Large intestine (tissue), 3 donors: ENCODE data around the gene CDK4. TPM values are rescaled to one million over a fixed set of nuclear protein-coding genes. Genes with fewer than 3 reads are reported as not detected.
A peak's percentile ranks its signal among the peaks of the same experiment; 100 is the strongest.

ENCODE experiments used
- DNase-seq, 2 donors: peaks; one replicate each; pipeline versions ENCODE4 v3.0.0 to v3.0.0-alpha.2; 2013
- H3K27ac ChIP-seq: one replicate; pipeline ENCODE4 v1.5.1; 2013; ENCODE audit warnings: low read length
- H3K27me3 ChIP-seq: 2 replicates; pipeline ENCODE4 v1.6.1; 2013; ENCODE audit warnings: low read length; ENCODE audit not compliant: control insufficient read depth, insufficient read depth
- H3K36me3 ChIP-seq: 2 replicates; pipeline ENCODE4 v1.6.1; 2013; ENCODE audit warnings: low read length; ENCODE audit not compliant: control insufficient read depth, insufficient read depth
- H3K4me1 ChIP-seq: one replicate; pipeline ENCODE4 v1.6.1; 2013; ENCODE audit warnings: low read length; ENCODE audit not compliant: control insufficient read depth, insufficient read depth
- H3K4me3 ChIP-seq: one replicate; pipeline ENCODE4 v1.5.1; 2013; ENCODE audit warnings: low read length
- H3K9me3 ChIP-seq: one replicate; pipeline ENCODE4 v1.6.1; 2013; ENCODE audit warnings: mild to moderate bottlenecking, low read depth, low read length, moderate library complexity; ENCODE audit not compliant: control insufficient read depth
- whole genome bisulfite sequencing: methylation state at CpG from one replicate; pipeline ENCODE4 v1.1.5; 2013; ENCODE audit warnings: low lambda C conversion rate; ENCODE audit not compliant: insufficient coverage; 5-methylcytosine and 5-hydroxymethylcytosine counted together
- polyA plus RNA-seq: library from polyadenylated mRNA; unstranded; fragments of 120-200 nt; gene quantifications from one replicate; pipeline ENCODE4 v1.2.1, GENCODE V29; 2013

Gene CDK4
- polyA plus RNA-seq, 1 donor, result 196 TPM

- DNase-seq, result no peak
- Histone ChIP-seq H3K27ac (no peak overlapping the region), H3K36me3 (no peaks in the 10 kb centered on the region), H3K4me1 (peaks cover 9% of the 10 kb centered on the region), H3K27me3 (peaks cover 98% of the 10 kb centered on the region), H3K9me3 (peaks cover 10% of the 10 kb centered on the region), H3K4me3 (no peak overlapping the region)
- WGBS, result no CpG with 5 or more reads among the region's 4 CpGs
These were observed 19.8 kb downstream of the CDK4 start for GRCh38 chr12:57732270-57732669.

GRCh38 chr12:57731411-57732080 lies 20.6 kb downstream of the CDK4 start:
- no peaks in the 10 kb centered on the region for H3K36me3 ChIP-seq
- no peak for DNase-seq
- no peak overlapping the region for H3K27ac ChIP-seq
- peaks cover 10% of the 10 kb centered on the region for H3K4me1 ChIP-seq
- WGBS, result no CpG with 5 or more reads among the region's 19 CpGs
- H3K4me3 ChIP-seq, result no peak overlapping the region
- peaks cover 13% of the 10 kb centered on the region for H3K9me3 ChIP-seq
- peaks cover 98% of the 10 kb centered on the region for H3K27me3 ChIP-seq

- Histone ChIP-seq H3K27ac (no peak overlapping the region), H3K36me3 (no peaks in the 10 kb centered on the region), H3K4me1 (peaks cover 10% of the 10 kb centered on the region), H3K27me3 (peaks cover 93% of the 10 kb centered on the region), H3K4me3 (no peak overlapping the region), H3K9me3 (peaks cover 13% of the 10 kb centered on the region)
- no peak for DNase-seq
- WGBS, result no CpG with 5 or more reads among the region's 13 CpGs
These were observed 21.6 kb downstream of the CDK4 start for GRCh38 chr12:57730336-57731067.

- H3K27ac ChIP-seq, result no peak overlapping the region
- H3K4me3 ChIP-seq, result no peak overlapping the region
- H3K4me1 ChIP-seq, result peaks cover 10% of the 10 kb centered on the region
- H3K27me3 ChIP-seq, result peaks cover 91% of the 10 kb centered on the region
- no peaks in the 10 kb centered on the region for H3K36me3 ChIP-seq
- 10% methylated on average over 2 of the region's 5 CpGs for WGBS
- no peak for DNase-seq
- H3K9me3 ChIP-seq, result peaks cover 13% of the 10 kb centered on the region
These were observed 22.7 kb downstream of the CDK4 start for GRCh38 chr12:57729321-57729844.

- Histone ChIP-seq H3K27me3 (peaks cover 78% of the 10 kb centered on the region), H3K4me1 (peaks cover 10% of the 10 kb centered on the region), H3K27ac (no peak overlapping the region), H3K36me3 (no peaks in the 10 kb centered on the region), H3K9me3 (peaks cover 13% of the 10 kb centered on the region), H3K4me3 (no peak overlapping the region)
- WGBS, result 78% methylated on average over 3 of the region's 21 CpGs
- DNase-seq, result no peak
These were observed 24.2 kb downstream of the CDK4 start for GRCh38 chr12:57727758-57728395.

GRCh38 chr12:57726884-57727757 lies 25.0 kb downstream of the CDK4 start:
- Histone ChIP-seq H3K9me3 (peaks cover 13% of the 10 kb centered on the region), H3K27ac (no peak overlapping the region), H3K27me3 (peaks cover 70% of the 10 kb centered on the region), H3K4me3 (peak overlapping the region; percentile 69), H3K36me3 (no peaks in the 10 kb centered on the region), H3K4me1 (peaks cover 10% of the 10 kb centered on the region)
- WGBS, result no CpG with 5 or more reads among the region's 76 CpGs
- DNase-seq, result no peak

- peaks cover 10% of the 10 kb centered on the region for H3K4me1 ChIP-seq
- no CpG with 5 or more reads among the region's 79 CpGs for WGBS
- H3K27me3 ChIP-seq, result peaks cover 62% of the 10 kb centered on the region
- peak overlapping the region; percentile 69 for H3K4me3 ChIP-seq
- peak; percentile 75 to 77 for DNase-seq
- H3K36me3 ChIP-seq, result peaks cover 3% of the 10 kb centered on the region
- H3K9me3 ChIP-seq, result peaks cover 13% of the 10 kb centered on the region
- no peak overlapping the region for H3K27ac ChIP-seq
These were observed 25.8 kb downstream of the CDK4 start for GRCh38 chr12:57726151-57726883.

- Histone ChIP-seq H3K36me3 (peaks cover 7% of the 10 kb centered on the region), H3K9me3 (peaks cover 13% of the 10 kb centered on the region), H3K27me3 (peaks cover 57% of the 10 kb centered on the region), H3K27ac (no peak overlapping the region), H3K4me3 (peak overlapping the region; percentile 69), H3K4me1 (peaks cover 10% of the 10 kb centered on the region)
- no CpG with 5 or more reads among the region's 10 CpGs for WGBS
- DNase-seq, result no peak
These were observed 26.3 kb downstream of the CDK4 start for GRCh38 chr12:57725851-57726150.

GRCh38 chr12:57724936-57725740 lies 27.0 kb downstream of the CDK4 start:
- H3K27ac ChIP-seq, result no peak overlapping the region
- no peak overlapping the region for H3K4me3 ChIP-seq
- peaks cover 13% of the 10 kb centered on the region for H3K9me3 ChIP-seq
- no CpG with 5 or more reads among the region's 11 CpGs for WGBS
- peaks cover 14% of the 10 kb centered on the region for H3K36me3 ChIP-seq
- peaks cover 50% of the 10 kb centered on the region for H3K27me3 ChIP-seq
- peaks cover 10% of the 10 kb centered on the region for H3K4me1 ChIP-seq
- DNase-seq, result no peak
